ENCODE data around the gene KRTAP20-1.

The KRTAP20-1 gene

GRCh38 chr21:30652891-30653290 is 36.7 kb downstream of the KRTAP20-1 start:
- DNase-seq, result no peak
